HG03159 (cell line): ENCODE measurements around the gene IFITM5.

Experiments used
- ATAC-seq: cut with Tn5 transposase; IDR thresholded peaks from one replicate; pipeline ENCODE4 v1.9.1; 2021; ENCODE audit warnings: mild to moderate bottlenecking, moderate library complexity; ENCODE audit not compliant: unreplicated experiment

IFITM5 gene

GRCh38 chr11:269146-269890 lies 30.0 kb downstream of the IFITM5 start:
- ATAC-seq: peak; percentile 66

- peak; percentile 41 for ATAC-seq
These were observed 30.6 kb downstream of the IFITM5 start for GRCh38 chr11:268716-269145.

GRCh38 chr11:267491-267994 lies 31.8 kb downstream of the IFITM5 start:
- ATAC-seq: no peak

- no peak for ATAC-seq
These were observed 32.5 kb downstream of the IFITM5 start for GRCh38 chr11:266676-267439.

- ATAC-seq: no peak
These were observed 37.7 kb downstream of the IFITM5 start for GRCh38 chr11:261624-262023.

GRCh38 chr11:259413-259812 lies 39.9 kb downstream of the IFITM5 start:
- no peak for ATAC-seq

GRCh38 chr11:257766-258493 lies 41.4 kb downstream of the IFITM5 start:
- no peak for ATAC-seq

GRCh38 chr11:256952-257737 lies 42.2 kb downstream of the IFITM5 start:
- no peak for ATAC-seq

GRCh38 chr11:255816-256215 lies 43.5 kb downstream of the IFITM5 start:
- no peak for ATAC-seq

- no peak for ATAC-seq
These were observed 44.1 kb downstream of the IFITM5 start for GRCh38 chr11:255176-255575.

GRCh38 chr11:253886-254270 lies 45.4 kb downstream of the IFITM5 start:
- ATAC-seq: no peak

- no peak for ATAC-seq
These were observed 46.0 kb downstream of the IFITM5 start for GRCh38 chr11:253160-253885.

- no peak for ATAC-seq
These were observed 46.7 kb downstream of the IFITM5 start for GRCh38 chr11:252666-253065.

GRCh38 chr11:251550-251949 lies 47.8 kb downstream of the IFITM5 start:
- ATAC-seq: no peak

GRCh38 chr11:250740-251299 lies 48.5 kb downstream of the IFITM5 start:
- ATAC-seq: no peak

- ATAC-seq: no peak
These were observed 49.1 kb downstream of the IFITM5 start for GRCh38 chr11:250274-250673.

- no peak for ATAC-seq
These were observed 50.3 kb downstream of the IFITM5 start for GRCh38 chr11:249062-249461.
